OCI-LY1 (cell line): Measurements from ENCODE around the gene TCERG1L.

ENCODE experiments used
- H2AFZ ChIP-seq: fragments of 200-600 bp; sonication (generic), shearing (Covaris generic); 2 replicates; pipeline ENCODE4 v1.6.0; 2014; ENCODE audit warnings: antibody characterized with exemption, mild to moderate bottlenecking, low read length
- H3F3A ChIP-seq: fragments of 200-600 bp; sonication (generic), shearing (Covaris generic); 2 replicates; pipeline ENCODE4 v1.6.0; 2014; ENCODE audit warnings: mild to moderate bottlenecking, antibody characterized with exemption, low read length, moderate library complexity; ENCODE audit not compliant: insufficient read depth
- H3K27ac ChIP-seq: fragments of 200-600 bp; sonication (generic); 2 replicates; pipeline ENCODE4 v1.5.1; 2014; ENCODE audit warnings: low read length, mixed run types, mild to moderate bottlenecking, low read depth; ENCODE audit not compliant: poor library complexity, severe bottlenecking
- H3K27me3 ChIP-seq: fragments of 200-600 bp; sonication (generic); 2 replicates; pipeline ENCODE4 v1.6.0; 2014; ENCODE audit warnings: antibody characterized with exemption, mild to moderate bottlenecking, low read length, moderate library complexity; ENCODE audit not compliant: insufficient read depth
- H3K36me3 ChIP-seq: fragments of 200-600 bp; sonication (generic); 2 replicates; pipeline ENCODE4 v1.6.1; 2014; ENCODE audit warnings: mild to moderate bottlenecking, antibody characterized with exemption, low read length, moderate library complexity, mixed read lengths; ENCODE audit not compliant: insufficient read depth
- H3K4me1 ChIP-seq: fragments of 200-600 bp; sonication (generic); 2 replicates; pipeline ENCODE4 v1.5.1; 2014; ENCODE audit warnings: mild to moderate bottlenecking, low read length, moderate library complexity; ENCODE audit not compliant: insufficient read depth, severe bottlenecking
- H3K4me2 ChIP-seq: fragments of 200-600 bp; sonication (generic), shearing (Covaris generic); 2 replicates; pipeline ENCODE4 v1.6.1; 2014; ENCODE audit warnings: low read length
- H3K4me3 ChIP-seq: fragments of 200-600 bp; sonication (generic); 2 replicates; pipeline ENCODE4 v1.5.1; 2014; ENCODE audit warnings: low read length, low read depth, mild to moderate bottlenecking, mixed read lengths; ENCODE audit not compliant: poor library complexity, severe bottlenecking
- H3K79me2 ChIP-seq: fragments of 200-600 bp; shearing (Covaris generic); 2 replicates; pipeline ENCODE4 v1.6.1; 2016; ENCODE audit warnings: mixed run types, low read length, mixed read lengths; ENCODE audit not compliant: insufficient read depth
- H3K9ac ChIP-seq: fragments of 200-600 bp; sonication (generic), shearing (Covaris generic); 2 replicates; pipeline ENCODE4 v1.6.1; 2014; ENCODE audit warnings: mild to moderate bottlenecking, low read length, mixed read lengths
- H3K9me2 ChIP-seq: fragments of 200-600 bp; sonication (generic), shearing (Covaris generic); 2 replicates; pipeline ENCODE4 v1.6.1; 2014; ENCODE audit warnings: low read depth, mild to moderate bottlenecking, low read length, mixed read lengths
- H3K9me3 ChIP-seq: fragments of 200-600 bp; shearing (Covaris generic); 2 replicates; pipeline ENCODE4 v1.6.1; 2014; ENCODE audit warnings: low read length, mixed read lengths
- H4K20me1 ChIP-seq: fragments of 200-600 bp; sonication (generic), shearing (Covaris generic); 2 replicates; pipeline ENCODE4 v1.6.0; 2016; ENCODE audit warnings: mild to moderate bottlenecking, low read length; ENCODE audit not compliant: insufficient read depth
- CTCF ChIP-seq: fragments of 200-600 bp; sonication (generic), shearing (Covaris generic); IDR thresholded peaks from 2 replicates; pipeline ENCODE4 v1.5.1; 2017; ENCODE audit warnings: mild to moderate bottlenecking, antibody characterized with exemption, low read length, moderate library complexity, mixed read lengths
- EZH2 ChIP-seq: fragments of 200-600 bp; sonication (generic), shearing (Covaris generic); IDR thresholded peaks from 2 replicates; pipeline ENCODE4 v1.8.0; 2017; ENCODE audit warnings: borderline replicate concordance, mixed run types, mild to moderate bottlenecking, antibody characterized with exemption, low read length, moderate library complexity, mixed read lengths

Gene TCERG1L

GRCh38 chr10:131093346-131093745, 218.2 kb downstream of the TCERG1L start:
- TF ChIP-seq EZH2 (no peak), CTCF (no peak)
- Histone ChIP-seq H3K4me3 (no peak overlapping the region), H3K27ac (no peak overlapping the region)

GRCh38 chr10:131092876-131093275, 218.6 kb downstream of the TCERG1L start:
- Histone ChIP-seq H2AFZ (no peak overlapping the region), H3K27ac (no peak overlapping the region), H3K36me3 (no peaks in the 10 kb centered on the region), H3K9me2 (no peaks in the 10 kb centered on the region), H3K27me3 (no peaks in the 10 kb centered on the region), H3K79me2 (no peaks in the 10 kb centered on the region), H3K9me3 (no peaks in the 10 kb centered on the region), H3K9ac (no peak overlapping the region), H3K4me3 (no peak overlapping the region), H3F3A (no peaks in the 10 kb centered on the region), H4K20me1 (no peaks in the 10 kb centered on the region), H3K4me2 (no peak overlapping the region), H3K4me1 (no peaks in the 10 kb centered on the region)
- TF ChIP-seq CTCF (no peak), EZH2 (no peak)

More at GRCh38 chr10:131093346-131093745, 218.2 kb downstream of the TCERG1L start:
- no peaks in the 10 kb centered on the region for H3K4me1 ChIP-seq
- no peaks in the 10 kb centered on the region for H3K79me2 ChIP-seq
- no peak overlapping the region for H3K4me2 ChIP-seq
- H3K36me3 ChIP-seq = no peaks in the 10 kb centered on the region
- no peaks in the 10 kb centered on the region for H3K27me3 ChIP-seq
- H3K9me3 ChIP-seq = no peaks in the 10 kb centered on the region
- no peaks in the 10 kb centered on the region for H4K20me1 ChIP-seq
- H3K9me2 ChIP-seq = no peaks in the 10 kb centered on the region
- H2AFZ ChIP-seq = no peak overlapping the region
- H3F3A ChIP-seq = no peaks in the 10 kb centered on the region
- H3K9ac ChIP-seq = no peak overlapping the region

GRCh38 chr10:131092386-131092785, 219.1 kb downstream of the TCERG1L start:
- no peaks in the 10 kb centered on the region for H3K9me3 ChIP-seq
- no peak overlapping the region for H2AFZ ChIP-seq
- H3K27me3 ChIP-seq = no peaks in the 10 kb centered on the region
- no peak overlapping the region for H3K27ac ChIP-seq
- H4K20me1 ChIP-seq = no peaks in the 10 kb centered on the region
- H3K9ac ChIP-seq = no peak overlapping the region
- H3K4me2 ChIP-seq = no peak overlapping the region
- H3K79me2 ChIP-seq = no peaks in the 10 kb centered on the region
- no peak overlapping the region for H3K4me3 ChIP-seq
- no peaks in the 10 kb centered on the region for H3K9me2 ChIP-seq
- no peaks in the 10 kb centered on the region for H3K4me1 ChIP-seq
- no peaks in the 10 kb centered on the region for H3K36me3 ChIP-seq
- TF ChIP-seq CTCF (no peak), EZH2 (no peak)
- H3F3A ChIP-seq = no peaks in the 10 kb centered on the region
